ENCODE results near the gene SLC4A7.

- TF ChIP-seq POLR2A (IDR thresholded peaks at IDR 0.05), result no peak
- no peak for TF ChIP-seq CTCF (IDR thresholded peaks at IDR 0.05 in 4 of 5, conservative IDR thresholded peaks at IDR 0.05 in 1 of 5)
Observed at GRCh38 chr3:27352047-27352446, 132.1 kb downstream of the SLC4A7 start.

Measured in gastrocnemius medialis (tissue), 4 donors.